H1 (cell line): ENCODE results near the gene SCGB1A1. TPM values are rescaled to one million over a fixed set of nuclear protein-coding genes. Genes with fewer than 3 reads are reported as not detected.

Experiments
- CTCF ChIA-PET: fragments of 300-600 bp; sonication (Branson Sonifier 250); formaldehyde crosslinking; loops from one replicate; lab custom pipeline; 2021; ENCODE audit not compliant: partially characterized antibody; lab: Charles Lee
- POLR2A ChIA-PET: fragments of 300-600 bp; sonication (Branson Sonifier 250); formaldehyde crosslinking; loops from one replicate; lab custom pipeline; 2021; ENCODE audit warnings: inconsistent platforms; ENCODE audit not compliant: partially characterized antibody; lab: Charles Lee
- DNase-seq, 2 experiments: peaks; one replicate each; pipeline versions ENCODE4 v3.0.0 to v3.0.0-alpha.2; 2010 to 2022; ENCODE audit warnings: low spot score in 2 of 2, low read depth in 1 of 2, mixed read lengths in 1 of 2
- FAIRE-seq: peaks from 2 replicates; lab custom pipeline; 2011; peaks lifted over from hg19 to GRCh38; lab: Jason Lieb, UNC
- H2AFZ ChIP-seq: 2 replicates; pipeline ENCODE4 v1.8.1; 2012; ENCODE audit warnings: low read length, inconsistent platforms
- H2AK5ac ChIP-seq: 2 replicates; pipeline ENCODE4 v1.6.1; 2013; ENCODE audit warnings: low read depth, low read length
- H2BK120ac ChIP-seq: replicated peaks from 2 replicates; pipeline ENCODE3; 2013; ENCODE audit warnings: low read depth, low read length, inconsistent platforms
- H2BK12ac ChIP-seq: 2 replicates; pipeline ENCODE4 v1.6.1; 2013; ENCODE audit warnings: low read depth, low read length
- H2BK15ac ChIP-seq: 2 replicates; pipeline ENCODE4 v1.6.1; 2013; ENCODE audit warnings: low read length
- H2BK20ac ChIP-seq: 2 replicates; pipeline ENCODE4 v1.6.1; 2013; ENCODE audit warnings: low read length
- H2BK5ac ChIP-seq: 2 replicates; pipeline ENCODE4 v1.6.1; 2013; ENCODE audit warnings: low read depth, low read length
- H3K14ac ChIP-seq: 2 replicates; pipeline ENCODE4 v1.6.1; 2013; ENCODE audit warnings: inconsistent platforms; ENCODE audit not compliant: insufficient read length
- H3K18ac ChIP-seq: 2 replicates; pipeline ENCODE4 v1.6.1; 2013; ENCODE audit warnings: low read length; ENCODE audit errors: extremely low read depth
- H3K23ac ChIP-seq: 2 replicates; pipeline ENCODE4 v1.6.1; 2013; ENCODE audit warnings: inconsistent platforms; ENCODE audit not compliant: insufficient read length
- H3K23me2 ChIP-seq: 2 replicates; pipeline ENCODE4 v1.6.1; 2013; ENCODE audit warnings: low read depth, low read length
- H3K27ac ChIP-seq: 2 replicates; pipeline ENCODE4 v1.6.1; 2011; ENCODE audit warnings: low read depth, low read length, inconsistent platforms
- H3K27me3 ChIP-seq, 4 experiments: replicated peaks in 1 of 4; 1 replicate in 1 of 4; 2 replicates in 3 of 4; pipeline versions ENCODE4 v1.6.1 to v1.8.1; 2011 to 2013; ENCODE audit warnings: low read length in 3 of 4, mild to moderate bottlenecking in 3 of 4, inconsistent platforms in 2 of 4, mixed read lengths in 2 of 4, moderate library complexity in 1 of 4; ENCODE audit not compliant: control insufficient read depth in 3 of 4, insufficient read depth in 3 of 4; ENCODE audit errors: extremely low read depth in 1 of 4
- H3K36me3 ChIP-seq, 4 experiments: 2 replicates each; pipeline versions ENCODE4 v1.6.1 to v1.8.1; 2011 to 2013; ENCODE audit warnings: mild to moderate bottlenecking in 4 of 4, low read length in 3 of 4, moderate library complexity in 2 of 4, control low read depth in 1 of 4, inconsistent platforms in 1 of 4; ENCODE audit not compliant: insufficient read depth in 4 of 4, control insufficient read depth in 2 of 4
- H3K4ac ChIP-seq: replicated peaks from 2 replicates; pipeline ENCODE3; 2013; ENCODE audit warnings: low read length, low read depth, mixed read lengths, inconsistent platforms; ENCODE audit not compliant: insufficient read length
- H3K4me1 ChIP-seq, 4 experiments: replicated peaks in 1 of 4; 1 replicate in 1 of 4; 2 replicates in 3 of 4; pipeline versions ENCODE4 v1.6.1 to v1.8.1; 2011 to 2013; ENCODE audit warnings: low read length in 3 of 4, inconsistent platforms in 2 of 4, mixed read lengths in 1 of 4; ENCODE audit not compliant: insufficient read depth in 4 of 4, control insufficient read depth in 3 of 4
- H3K4me2 ChIP-seq, 2 experiments: 2 replicates each; pipeline versions ENCODE4 v1.6.1 to v1.8.1; 2011 to 2013; ENCODE audit warnings: low read depth in 2 of 2, low read length in 2 of 2, control low read depth in 1 of 2, inconsistent platforms in 1 of 2, mild to moderate bottlenecking in 1 of 2; ENCODE audit not compliant: insufficient read depth in 1 of 2
- H3K4me3 ChIP-seq, 4 experiments: fragments of 200-600, 300-600 bp in 1 of 4; sonication (generic), shearing (Covaris generic), sonication (Bioruptor Twin) in 1 of 4; 2 replicates each; pipeline versions ENCODE4 v1.5.1 to v1.8.1; 2011 to 2016; ENCODE audit warnings: low read length in 4 of 4, low read depth in 3 of 4, control low read depth in 2 of 4, inconsistent platforms in 2 of 4, mild to moderate bottlenecking in 2 of 4, mixed read lengths in 1 of 4, moderate library complexity in 1 of 4; ENCODE audit not compliant: insufficient read depth in 2 of 4; ENCODE audit errors: extremely low read depth in 1 of 4
- H3K56ac ChIP-seq: replicated peaks from 2 replicates; pipeline ENCODE3; 2013; ENCODE audit warnings: low read depth, mild to moderate bottlenecking, mixed read lengths, low read length, inconsistent platforms; ENCODE audit not compliant: insufficient read length
- H3K79me1 ChIP-seq: 2 replicates; pipeline ENCODE4 v1.6.1; 2013; ENCODE audit warnings: low read depth, low read length, control low read depth
- H3K79me2 ChIP-seq, 2 experiments: 2 replicates each; pipeline versions ENCODE4 v1.6.1 to v1.8.1; 2012 to 2013; ENCODE audit warnings: low read length in 2 of 2, mild to moderate bottlenecking in 2 of 2, inconsistent platforms in 1 of 2; ENCODE audit not compliant: insufficient read depth in 2 of 2, control insufficient read depth in 1 of 2
- H3K9ac ChIP-seq, 4 experiments: replicated peaks in 1 of 4; 1 replicate in 1 of 4; 2 replicates in 3 of 4; pipeline versions ENCODE4 v1.6.1 to v1.8.1; 2011 to 2013; ENCODE audit warnings: low read depth in 3 of 4, low read length in 3 of 4, control low read depth in 2 of 4, mild to moderate bottlenecking in 2 of 4, moderate library complexity in 2 of 4, inconsistent platforms in 1 of 4; ENCODE audit errors: extremely low read depth in 1 of 4
- H3K9me3 ChIP-seq, 2 experiments: 2 replicates each; pipeline versions ENCODE4 v1.6.1 to v1.8.1; 2012 to 2013; ENCODE audit warnings: mild to moderate bottlenecking in 2 of 2, moderate library complexity in 2 of 2, control low read depth in 1 of 2, inconsistent platforms in 1 of 2, low read depth in 1 of 2, low read length in 1 of 2, mixed read lengths in 1 of 2; ENCODE audit not compliant: insufficient read depth in 2 of 2
- H4K20me1 ChIP-seq, 2 experiments: replicated peaks in 1 of 2; 2 replicates each; pipeline versions ENCODE3 to v1.8.1; 2011 to 2013; ENCODE audit warnings: inconsistent platforms in 2 of 2, low read length in 2 of 2, mild to moderate bottlenecking in 1 of 2; ENCODE audit not compliant: insufficient read depth in 2 of 2, control insufficient read depth in 1 of 2
- H4K5ac ChIP-seq: 2 replicates; pipeline ENCODE4 v1.6.1; 2013; ENCODE audit warnings: low read length, low read depth, mixed read lengths, inconsistent platforms; ENCODE audit not compliant: insufficient read length
- H4K8ac ChIP-seq: 2 replicates; pipeline ENCODE4 v1.8.0; 2013; ENCODE audit warnings: mild to moderate bottlenecking, moderate library complexity, low read length, inconsistent platforms; ENCODE audit not compliant: insufficient read depth; ENCODE audit errors: extremely low read depth
- H4K91ac ChIP-seq: replicated peaks from 2 replicates; pipeline ENCODE3; 2013; ENCODE audit warnings: low read length, mixed read lengths, inconsistent platforms; ENCODE audit not compliant: insufficient read length
- EP300 ChIP-seq, 2 experiments: IDR thresholded peaks; 1 replicate in 1 of 2; 2 replicates in 1 of 2; pipeline ENCODE4 v1.6.1; 2011 to 2012; ENCODE audit warnings: low read depth in 2 of 2, low read length in 2 of 2, mild to moderate bottlenecking in 2 of 2, borderline replicate concordance in 1 of 2, inconsistent platforms in 1 of 2, moderate library complexity in 1 of 2
- FOSL1 ChIP-seq: IDR thresholded peaks from 2 replicates; pipeline ENCODE4 v1.6.1; 2011; ENCODE audit warnings: mild to moderate bottlenecking, low read depth, low read length, moderate library complexity; ENCODE audit not compliant: insufficient read depth
- WGBS, 2 experiments: shearing (Covaris generic) in 1 of 2; methylation state at CpG; one replicate each; pipeline versions ENCODE4 v1.1.6 to v1.1.7; 2013 to 2015; ENCODE audit warnings: low lambda C conversion rate in 2 of 2, mixed read lengths in 2 of 2, inconsistent platforms in 1 of 2, low coverage in 1 of 2, missing lambda C conversion rate in 1 of 2; ENCODE audit not compliant: insufficient replicate concordance in 2 of 2, insufficient coverage in 1 of 2, insufficient read length in 1 of 2; ENCODE audit errors: extremely low coverage in 1 of 2, missing lambda C conversion rate in 1 of 2; 5-methylcytosine and 5-hydroxymethylcytosine counted together
- polyA plus RNA-seq, 7 experiments: library from polyadenylated mRNA; depleted of rRNA in 3 of 7; stranded (reverse) in 5 of 7; unstranded in 2 of 7; fragments of >200 nt in 5 of 7; fragments of 200-250 nt in 2 of 7; gene quantifications; 1 replicate in 5 of 7; 2 replicates in 1 of 7; 4 replicates in 1 of 7; pipeline versions ENCODE4 v1.2.1 to v1.2.3, GENCODE V29; 2011 to 2013; ENCODE audit warnings: missing spikeins in 2 of 7, mixed read lengths in 2 of 7
- total RNA-seq: library from RNA; stranded (reverse); fragmentation: NEBNext Ultra II Directional; extraction: Animal tissue kit (Norgen Biotek cat#: 25700); gene quantifications from 2 replicates; pipeline ENCODE4 v1.2.1, GENCODE V29; 2021

SCGB1A1 gene
- total and polyA plus RNA-seq, 2 of the 8 experiments (the other 6 are each of a cell fraction or from before 2014, with no cell fraction given): not detected

DNA sequence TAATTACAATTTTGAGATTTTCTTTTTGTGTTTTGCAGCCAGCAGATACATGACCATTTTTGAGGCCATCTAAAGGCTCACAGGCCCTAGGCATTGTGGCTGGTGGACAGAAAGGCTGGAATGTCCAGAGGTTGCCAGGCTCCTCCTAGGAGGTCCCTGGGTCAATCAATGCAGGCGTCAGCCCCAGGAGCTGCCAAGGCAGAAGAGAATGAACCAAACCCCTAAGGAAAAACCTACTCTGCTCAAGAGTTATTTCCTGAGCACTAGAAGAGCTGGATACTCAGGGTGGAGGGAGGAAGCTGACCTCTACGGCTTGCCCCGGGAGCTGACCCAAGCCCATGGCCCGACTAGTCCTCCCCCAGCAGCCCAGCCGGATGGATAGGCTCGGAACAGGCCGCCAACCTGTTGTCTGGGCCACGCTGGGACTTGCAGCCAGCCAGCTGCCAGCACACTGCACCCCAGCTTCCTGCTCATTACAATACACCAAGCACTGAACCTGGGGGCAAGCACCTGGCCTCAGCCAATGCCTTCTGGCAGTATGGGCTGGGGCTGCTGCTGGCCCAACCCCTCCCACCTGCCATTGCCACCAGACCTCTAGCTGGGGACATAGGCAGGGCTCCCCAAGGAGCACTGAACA, 5.7 kb upstream of the SCGB1A1 start:
- Histone ChIP-seq H3K18ac (no peak overlapping the region; the same call in 1 of the 2 replicates), H2BK12ac (no peak overlapping the region), H3K79me2 (no peaks in the 10 kb centered on the region), H3K79me1 (no peaks in the 10 kb centered on the region), H3K14ac (no peak overlapping the region), H4K91ac (no peak overlapping the region), H4K20me1 (no peaks in the 10 kb centered on the region), H3K56ac (no peak overlapping the region), H2BK5ac (no peak overlapping the region), H2AK5ac (no peak overlapping the region), H3K23me2 (peaks cover 2% of the 10 kb centered on the region; the same call in 1 of the 2 replicates), H2BK20ac (no peak overlapping the region), H3K27me3 (no peaks in the 10 kb centered on the region), H3K4me3 (no peak overlapping the region), H3K9ac (no peak overlapping the region), H4K5ac (no peak overlapping the region), H2AFZ (no peak overlapping the region), H2BK120ac (no peak overlapping the region), H3K27ac (no peak overlapping the region), H3K4me2 (no peak overlapping the region), H3K4me1 (0 out of 7 replicates have a peak, but pooled peaks cover 0 to 2% (median 0%) of the 10 kb centered on the region in 4 experiments), H3K23ac (no peak overlapping the region), H3K4ac (no peak overlapping the region), H2BK15ac (no peak overlapping the region), H3K9me3 (no peaks in the 10 kb centered on the region), H4K8ac (no peak overlapping the region), H3K36me3 (no peaks in the 10 kb centered on the region)
- POLR2A ChIA-PET: interaction anchor here (1.1 kb wide), 1 partner anchor 258 kb away, joined by 4 read pairs; the partner anchor contains the start of gene UQCC3
- 88% methylated on average over 4 of the region's 8 CpGs; no CpG with 5 or more reads in 1 of the 2 experiments for WGBS, 2 experiments
- no peak for DNase-seq
- no peak for TF ChIP-seq FOSL1
- no peak for TF ChIP-seq EP300 (IDR thresholded peaks at IDR 0.05; ENCODE audit: borderline replicate concordance in 1 of 2, low read depth in 2 of 2, low read length in 2 of 2)
- CTCF ChIA-PET: interaction anchor here (0.5 to 3.8 kb wide), 4 partner anchors 11 to 194 kb away, joined by 3 to 24 read pairs (median 12); no protein-coding TSS in a partner anchor
- no peak for FAIRE-seq
